Osteoblast (primary cell): Measurements from ENCODE around the gene FGD4. TPM values are rescaled to one million over a fixed set of nuclear protein-coding genes. Genes with fewer than 3 reads are reported as not detected.

ENCODE experiments used
- DNase-seq: peaks from one replicate; pipeline ENCODE4 v3.0.0; 2011; ENCODE audit warnings: low spot score, mixed read lengths; ENCODE audit not compliant: insufficient read length; ENCODE audit errors: missing footprints
- H2AFZ ChIP-seq: 2 replicates; pipeline ENCODE4 v1.6.0; 2011; ENCODE audit warnings: mild to moderate bottlenecking, low read length
- H3K27ac ChIP-seq: 2 replicates; pipeline ENCODE4 v1.5.1; 2011; ENCODE audit warnings: mild to moderate bottlenecking, low read depth, low read length, moderate library complexity
- H3K27me3 ChIP-seq: 2 replicates; pipeline ENCODE4 v1.6.0; 2012; ENCODE audit warnings: mild to moderate bottlenecking, control low read depth, inconsistent platforms, low read length, moderate library complexity; ENCODE audit not compliant: insufficient read depth
- H3K36me3 ChIP-seq: 2 replicates; pipeline ENCODE4 v1.5.1; 2011; ENCODE audit warnings: mild to moderate bottlenecking, low read length, control low read depth, moderate library complexity; ENCODE audit not compliant: insufficient read depth
- H3K4me1 ChIP-seq: 2 replicates; pipeline ENCODE4 v1.5.1; 2011; ENCODE audit warnings: mild to moderate bottlenecking, low read length, control low read depth, moderate library complexity; ENCODE audit not compliant: insufficient read depth
- H3K4me2 ChIP-seq: 2 replicates; pipeline ENCODE4 v1.6.0; 2011; ENCODE audit warnings: mild to moderate bottlenecking, low read length; ENCODE audit not compliant: insufficient read depth
- H3K4me3 ChIP-seq: fragments of 200-600 bp; sonication (generic); 3 replicates; pipeline ENCODE4 v1.5.1; 2012; ENCODE audit warnings: mild to moderate bottlenecking, low read length, inconsistent platforms; ENCODE audit not compliant: insufficient read depth
- H3K79me2 ChIP-seq: 2 replicates; pipeline ENCODE4 v1.6.0; 2012; ENCODE audit warnings: mild to moderate bottlenecking, low read length, control low read depth, inconsistent platforms; ENCODE audit not compliant: insufficient read depth
- H3K9me3 ChIP-seq: 2 replicates; pipeline ENCODE4 v1.5.1; 2011; ENCODE audit warnings: low read depth, low read length, control low read depth
- H4K20me1 ChIP-seq: 2 replicates; pipeline ENCODE4 v1.6.0; 2012; ENCODE audit warnings: mild to moderate bottlenecking, low read length, control low read depth; ENCODE audit not compliant: insufficient read depth
- CTCF ChIP-seq: IDR thresholded peaks from 2 replicates; pipeline ENCODE4 v1.5.1; 2011; ENCODE audit warnings: mild to moderate bottlenecking, low read depth, low read length, moderate library complexity; ENCODE audit errors: extremely low read depth
- total RNA-seq: library from RNA; depleted of rRNA; stranded (reverse); fragments of >200 nt; gene quantifications from 2 replicates; pipeline ENCODE4 v1.2.3, GENCODE V29; 2012

Gene FGD4
- total RNA-seq, 1 donor, result 11.9 TPM

- H3K36me3 ChIP-seq, result no peaks in the 10 kb centered on the region
- H4K20me1 ChIP-seq, result no peaks in the 10 kb centered on the region
- no peaks in the 10 kb centered on the region for H3K9me3 ChIP-seq
- no peak for TF ChIP-seq CTCF
- peaks cover 6% of the 10 kb centered on the region for H3K4me1 ChIP-seq
- no peak overlapping the region for H3K27ac ChIP-seq
- no peak for DNase-seq
- H2AFZ ChIP-seq, result no peak overlapping the region
- H3K79me2 ChIP-seq, result no peaks in the 10 kb centered on the region
- H3K4me3 ChIP-seq, result no peak overlapping the region
- H3K4me2 ChIP-seq, result no peak overlapping the region
- no peaks in the 10 kb centered on the region for H3K27me3 ChIP-seq
These were observed 188.5 kb downstream of the FGD4 start for GRCh38 chr12:32587581-32588495.

- DNase-seq, result no peak
- Histone ChIP-seq H3K4me3 (no peak overlapping the region), H4K20me1 (no peaks in the 10 kb centered on the region), H3K4me2 (no peak overlapping the region), H3K9me3 (no peaks in the 10 kb centered on the region), H3K79me2 (no peaks in the 10 kb centered on the region), H3K27ac (no peak overlapping the region), H3K36me3 (no peaks in the 10 kb centered on the region), H3K27me3 (no peaks in the 10 kb centered on the region), H2AFZ (no peak overlapping the region), H3K4me1 (no peaks in the 10 kb centered on the region)
- no peak for TF ChIP-seq CTCF
These were observed 189.2 kb downstream of the FGD4 start for GRCh38 chr12:32588604-32589003.

- Histone ChIP-seq H3K4me2 (no peak overlapping the region), H4K20me1 (no peaks in the 10 kb centered on the region), H3K4me3 (no peak overlapping the region), H3K4me1 (no peaks in the 10 kb centered on the region), H3K79me2 (no peaks in the 10 kb centered on the region), H3K36me3 (no peaks in the 10 kb centered on the region), H3K9me3 (no peaks in the 10 kb centered on the region), H3K27me3 (no peaks in the 10 kb centered on the region), H3K27ac (no peak overlapping the region), H2AFZ (no peak overlapping the region)
- DNase-seq, result no peak
- TF ChIP-seq CTCF, result no peak
These were observed 190.0 kb downstream of the FGD4 start for GRCh38 chr12:32589165-32589865.

- Histone ChIP-seq H3K9me3 (no peaks in the 10 kb centered on the region), H3K27me3 (no peaks in the 10 kb centered on the region), H3K4me3 (no peak overlapping the region), H2AFZ (no peak overlapping the region), H4K20me1 (no peaks in the 10 kb centered on the region), H3K36me3 (no peaks in the 10 kb centered on the region), H3K4me2 (no peak overlapping the region), H3K4me1 (no peaks in the 10 kb centered on the region), H3K79me2 (no peaks in the 10 kb centered on the region), H3K27ac (no peak overlapping the region)
- TF ChIP-seq CTCF, result no peak
- DNase-seq, result peak; percentile 1
These were observed 195.9 kb downstream of the FGD4 start for GRCh38 chr12:32595251-32595650.
